HCT116 (cell line): ENCODE results near the gene LINGO1. TPM values are rescaled to one million over a fixed set of nuclear protein-coding genes. Genes with fewer than 3 reads are reported as not detected.

Experiments
- ATAC-seq: fragments of 200-7000 bp; cut with Tn5 transposase; 2 replicates; pipeline ENCODE4 v1.9.1; 2020; ENCODE audit warnings: mild to moderate bottlenecking, moderate library complexity
- BruUV-seq: library from RNA; stranded (reverse); fragments of 400-500 nt; replicated peaks from 2 replicates; lab custom pipeline; 2021; lab: Mats Ljungman, UMichigan
- CTCF ChIA-PET: fragments of 300-600 bp; sonication (Branson Sonifier 250); formaldehyde crosslinking; loops from one replicate; lab custom pipeline; 2021; ENCODE audit warnings: antibody characterized with exemption; lab: Charles Lee
- POLR2A ChIA-PET: fragments of 300-600, 350-600 bp; sonication (Branson Sonifier 250); formaldehyde crosslinking; loops from one replicate; lab custom pipeline; 2021; ENCODE audit warnings: antibody characterized with exemption; lab: Charles Lee
- RAD21 ChIA-PET, 2 experiments: fragments of 300-600 bp; sonication (Branson Sonifier 250); formaldehyde crosslinking; loops; one replicate each; lab custom pipeline; 2023; ENCODE audit warnings: low total read pairs in 2 of 2; ENCODE audit not compliant: uncharacterized antibody in 2 of 2, unreplicated experiment in 2 of 2, low non-redundant PET in 1 of 2; lab: Charles Lee
- DNase-seq: peaks from one replicate; pipeline ENCODE4 v3.0.0-alpha.2; 2010; ENCODE audit warnings: low read depth, low spot score
- H2AFZ ChIP-seq: fragments of 200-600 bp; shearing (Covaris generic), sonication (generic); 2 replicates; pipeline ENCODE4 v1.6.1; 2017; ENCODE audit warnings: low read depth, mixed run types, mixed read lengths, antibody characterized with exemption, low read length; ENCODE audit not compliant: poor library complexity, severe bottlenecking
- H3K27ac ChIP-seq: 2 replicates; pipeline ENCODE4 v1.5.1; 2012; ENCODE audit warnings: low read depth, low read length
- H3K27me3 ChIP-seq: fragments of 200-600 bp; sonication (generic); 2 replicates; pipeline ENCODE4 v1.6.1; 2016; ENCODE audit warnings: mixed run types, low read length, mixed read lengths; ENCODE audit not compliant: insufficient read depth
- H3K36me3 ChIP-seq, 2 experiments: fragments of 200-500 bp in 1 of 2; fragments of 200-600 bp in 1 of 2; sonication (Bioruptor generic) in 1 of 2; sonication (generic) in 1 of 2; 2 replicates each; pipeline versions ENCODE4 v1.5.1 to v1.6.1; 2014 to 2016; ENCODE audit warnings: low read length in 2 of 2, inconsistent platforms in 1 of 2, mixed read lengths in 1 of 2, mixed run types in 1 of 2; ENCODE audit not compliant: insufficient read depth in 2 of 2, control insufficient read depth in 1 of 2
- H3K4me1 ChIP-seq, 2 experiments: fragments of 200-600 bp in 1 of 2; sonication (generic) in 1 of 2; 2 replicates each; pipeline versions ENCODE4 v1.5.1 to v1.6.1; 2012 to 2017; ENCODE audit warnings: low read length in 2 of 2, inconsistent platforms in 1 of 2, mild to moderate bottlenecking in 1 of 2, mixed read lengths in 1 of 2, mixed run types in 1 of 2, moderate library complexity in 1 of 2; ENCODE audit not compliant: insufficient read depth in 2 of 2, control insufficient read depth in 1 of 2
- H3K4me2 ChIP-seq: fragments of 200-600 bp; sonication (generic); 2 replicates; pipeline ENCODE4 v1.6.1; 2017; ENCODE audit warnings: mixed run types, low read length, mixed read lengths
- H3K4me3 ChIP-seq, 2 experiments: fragments of 200-600 bp in 1 of 2; sonication (generic) in 1 of 2; replicated peaks in 1 of 2; 2 replicates each; pipeline ENCODE4 v1.5.1; 2011 to 2016; ENCODE audit warnings: low read length in 2 of 2, control low read depth in 1 of 2, low read depth in 1 of 2, mild to moderate bottlenecking in 1 of 2, mixed read lengths in 1 of 2, mixed run types in 1 of 2
- H3K79me2 ChIP-seq: fragments of 200-600 bp; sonication (generic); 2 replicates; pipeline ENCODE4 v1.6.1; 2017; ENCODE audit warnings: mild to moderate bottlenecking, mixed run types, low read length, moderate library complexity, mixed read lengths; ENCODE audit not compliant: insufficient read depth
- H3K9ac ChIP-seq: fragments of 200-600 bp; sonication (generic); 2 replicates; pipeline ENCODE4 v1.6.1; 2016; ENCODE audit warnings: low read length, mixed read lengths
- H3K9me2 ChIP-seq: fragments of 200-600 bp; sonication (generic), shearing (Covaris generic); 2 replicates; pipeline ENCODE4 v1.6.1; 2017; ENCODE audit warnings: mixed run types, mild to moderate bottlenecking, moderate library complexity; ENCODE audit not compliant: insufficient read depth
- H3K9me3 ChIP-seq, 2 experiments: fragments of 200-500 bp in 1 of 2; fragments of 200-600 bp in 1 of 2; sonication (Bioruptor generic) in 1 of 2; sonication (generic) in 1 of 2; 2 replicates each; pipeline ENCODE4 v1.6.1; 2014 to 2017; ENCODE audit warnings: low read length in 2 of 2, mixed read lengths in 2 of 2, inconsistent platforms in 1 of 2, low read depth in 1 of 2, mild to moderate bottlenecking in 1 of 2, mixed run types in 1 of 2, moderate library complexity in 1 of 2; ENCODE audit not compliant: control insufficient read depth in 1 of 2, insufficient read depth in 1 of 2
- H4K20me1 ChIP-seq: fragments of 200-600 bp; sonication (generic), shearing (Covaris generic); 2 replicates; pipeline ENCODE4 v1.6.1; 2017; ENCODE audit warnings: mixed run types, mild to moderate bottlenecking, moderate library complexity; ENCODE audit not compliant: insufficient read depth
- CBX3 ChIP-seq: IDR thresholded peaks from 2 replicates; pipeline ENCODE4 v1.6.1; 2012; ENCODE audit warnings: low read depth
- CEBPB ChIP-seq: IDR thresholded peaks from 2 replicates; pipeline ENCODE4 v1.6.1; 2012; ENCODE audit warnings: low read depth
- EZH2 ChIP-seq: fragments of 200-600 bp; sonication (generic); IDR thresholded peaks from 2 replicates; pipeline ENCODE4 v1.6.1; 2017; ENCODE audit warnings: antibody characterized with exemption, mixed run types
- FOSL1 ChIP-seq: IDR thresholded peaks from 2 replicates; pipeline ENCODE4 v1.6.1; 2012; ENCODE audit warnings: low read depth
- JUND ChIP-seq: IDR thresholded peaks from 2 replicates; pipeline ENCODE4 v1.6.1; 2012
- MAX ChIP-seq: IDR thresholded peaks from 2 replicates; pipeline ENCODE4 v1.6.1; 2012
- POLR2A ChIP-seq: IDR thresholded peaks from 2 replicates; pipeline ENCODE4 v1.7.0; 2011; ENCODE audit warnings: borderline replicate concordance; ENCODE audit not compliant: insufficient read depth, insufficient read length; ENCODE audit errors: extremely low read depth
- POLR2AphosphoS5 ChIP-seq: IDR thresholded peaks from 2 replicates; pipeline ENCODE4 v1.6.1; 2011; ENCODE audit warnings: mild to moderate bottlenecking, low read depth, low read length, moderate library complexity
- REST ChIP-seq: IDR thresholded peaks from 2 replicates; pipeline ENCODE4 v1.6.1; 2012; ENCODE audit warnings: low read depth
- YY1 ChIP-seq: IDR thresholded peaks from 2 replicates; pipeline ENCODE4 v1.6.1; 2011; ENCODE audit warnings: low read length, low read depth, moderate library complexity, mild to moderate bottlenecking; ENCODE audit not compliant: insufficient replicate concordance; ENCODE audit errors: extremely low read depth
- ZFX ChIP-seq: fragments of 450-650 bp; IDR thresholded peaks from 2 replicates; pipeline ENCODE4 v1.6.1; 2017
- ZNF274 ChIP-seq: fragments of 200-500 bp; sonication (Bioruptor generic); IDR thresholded peaks from 2 replicates; pipeline ENCODE4 v1.6.1; 2014; ENCODE audit warnings: mild to moderate bottlenecking, low read depth, low read length, inconsistent platforms
- intact Hi-C: fragments of 100-400 bp; cut with micrococcal nuclease; formaldehyde crosslinking; loops from 2 replicates; pipeline ENCODE4 v1.10.0; 2022
- total RNA-seq: library from RNA; stranded (reverse); gene quantifications from one replicate; pipeline ENCODE4 v1.2.1, GENCODE V29; 2021; ENCODE audit not compliant: unreplicated experiment

Gene LINGO1
- total RNA-seq, 1 experiment from 2014 or later = 15.6 TPM

GRCh38 chr15:77584201-77584600 is 48.5 kb downstream of the LINGO1 start (continued):
- no peak for TF ChIP-seq REST

- H2AFZ ChIP-seq = no peak overlapping the region
- intact Hi-C loops = no loop called here
- no peaks in the 10 kb centered on the region for H3K9me3 ChIP-seq
- H3K27me3 ChIP-seq = no peaks in the 10 kb centered on the region
- ChIA-PET RAD21 (no interaction called here), CTCF (no interaction called here), POLR2A (no interaction called here)
- no peak overlapping the region for H3K4me2 ChIP-seq
- no peak overlapping the region for H3K9ac ChIP-seq
- BruUV-seq = no TSS peak
- DNase-seq (no peak), ATAC-seq (no peak)
- no peak for TF ChIP-seq MAX
- no peak for TF ChIP-seq CBX3
- no peak for TF ChIP-seq FOSL1
- TF ChIP-seq EZH2 = no peak
- TF ChIP-seq POLR2AphosphoS5 = no peak
- no peak for TF ChIP-seq ZNF274
- TF ChIP-seq REST = no peak
- no peak for TF ChIP-seq POLR2A
- no peak for TF ChIP-seq CEBPB
- no peak for TF ChIP-seq YY1
- no peak for TF ChIP-seq ZFX
- no peak for TF ChIP-seq JUND
- no peaks in the 10 kb centered on the region for H4K20me1 ChIP-seq
- H3K4me1 ChIP-seq = no peaks in the 10 kb centered on the region
- H3K4me3 ChIP-seq = no peak overlapping the region
- H3K9me2 ChIP-seq = no peaks in the 10 kb centered on the region
- no peaks in the 10 kb centered on the region for H3K79me2 ChIP-seq
- no peaks in the 10 kb centered on the region for H3K36me3 ChIP-seq
- no peak overlapping the region for H3K27ac ChIP-seq
Measured at GRCh38 chr15:77582763-77583162, 49.9 kb downstream of the LINGO1 start.
